Measurements from ENCODE around the gene STAT6.

STAT6 gene, protein sequence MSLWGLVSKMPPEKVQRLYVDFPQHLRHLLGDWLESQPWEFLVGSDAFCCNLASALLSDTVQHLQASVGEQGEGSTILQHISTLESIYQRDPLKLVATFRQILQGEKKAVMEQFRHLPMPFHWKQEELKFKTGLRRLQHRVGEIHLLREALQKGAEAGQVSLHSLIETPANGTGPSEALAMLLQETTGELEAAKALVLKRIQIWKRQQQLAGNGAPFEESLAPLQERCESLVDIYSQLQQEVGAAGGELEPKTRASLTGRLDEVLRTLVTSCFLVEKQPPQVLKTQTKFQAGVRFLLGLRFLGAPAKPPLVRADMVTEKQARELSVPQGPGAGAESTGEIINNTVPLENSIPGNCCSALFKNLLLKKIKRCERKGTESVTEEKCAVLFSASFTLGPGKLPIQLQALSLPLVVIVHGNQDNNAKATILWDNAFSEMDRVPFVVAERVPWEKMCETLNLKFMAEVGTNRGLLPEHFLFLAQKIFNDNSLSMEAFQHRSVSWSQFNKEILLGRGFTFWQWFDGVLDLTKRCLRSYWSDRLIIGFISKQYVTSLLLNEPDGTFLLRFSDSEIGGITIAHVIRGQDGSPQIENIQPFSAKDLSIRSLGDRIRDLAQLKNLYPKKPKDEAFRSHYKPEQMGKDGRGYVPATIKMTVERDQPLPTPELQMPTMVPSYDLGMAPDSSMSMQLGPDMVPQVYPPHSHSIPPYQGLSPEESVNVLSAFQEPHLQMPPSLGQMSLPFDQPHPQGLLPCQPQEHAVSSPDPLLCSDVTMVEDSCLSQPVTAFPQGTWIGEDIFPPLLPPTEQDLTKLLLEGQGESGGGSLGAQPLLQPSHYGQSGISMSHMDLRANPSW

DNA sequence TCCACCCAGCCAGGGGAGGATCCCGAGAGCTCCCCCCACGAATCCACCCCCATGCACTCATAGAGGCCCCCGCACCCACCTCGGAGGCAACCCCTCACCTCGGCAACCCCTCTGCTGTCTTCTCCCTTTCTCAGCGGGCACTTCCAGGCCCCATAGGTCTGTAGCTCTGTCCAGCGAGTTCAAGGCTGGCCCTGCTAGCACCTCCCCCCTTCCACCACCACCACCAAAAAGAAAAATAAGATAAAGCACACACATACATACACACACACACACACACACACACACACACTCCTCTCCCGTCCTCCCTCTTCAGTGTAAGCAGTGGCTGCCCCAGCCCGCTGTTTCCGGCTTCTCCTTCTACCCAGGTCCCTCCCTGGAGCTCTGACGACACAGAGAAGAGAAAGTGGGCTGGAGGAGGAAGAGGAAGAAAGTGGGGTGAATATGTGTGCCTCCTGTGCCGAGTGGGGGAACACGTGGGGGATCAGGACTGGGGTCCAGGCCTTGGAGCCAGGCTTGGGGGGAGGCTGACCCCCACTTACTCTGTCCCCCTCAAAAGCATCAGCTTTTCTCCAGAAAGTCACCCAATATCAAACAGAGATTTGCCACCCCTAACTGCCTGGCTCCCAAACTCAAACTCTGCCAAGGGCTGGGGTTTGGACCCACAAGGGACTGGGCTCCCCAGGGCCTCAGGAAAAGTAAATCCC is at the start of gene STAT6:
Gene STAT6, minus strand, starts transcription at position 332 of the 704 bp plus-strand sequence. CDS start 3,084 bp downstream, outside the sequence.
- DNase-seq (ENCODE audit: low spot score): no peak

DNA sequence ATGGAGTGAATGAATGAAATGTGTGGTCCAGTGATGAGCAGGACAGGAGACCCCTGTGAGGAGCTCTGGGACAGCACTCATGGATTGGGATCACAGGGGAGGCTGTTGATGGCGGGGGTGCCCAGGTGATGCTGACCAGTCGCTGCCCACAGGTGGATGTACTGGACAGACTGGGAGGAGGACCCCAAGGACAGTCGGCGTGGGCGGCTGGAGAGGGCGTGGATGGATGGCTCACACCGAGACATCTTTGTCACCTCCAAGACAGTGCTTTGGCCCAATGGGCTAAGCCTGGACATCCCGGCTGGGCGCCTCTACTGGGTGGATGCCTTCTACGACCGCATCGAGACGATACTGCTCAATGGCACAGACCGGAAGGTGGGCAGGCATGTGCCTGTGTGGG is 49.6 kb upstream of the STAT6 start:
- DNase-seq (ENCODE audit: low spot score): no peak

DNA sequence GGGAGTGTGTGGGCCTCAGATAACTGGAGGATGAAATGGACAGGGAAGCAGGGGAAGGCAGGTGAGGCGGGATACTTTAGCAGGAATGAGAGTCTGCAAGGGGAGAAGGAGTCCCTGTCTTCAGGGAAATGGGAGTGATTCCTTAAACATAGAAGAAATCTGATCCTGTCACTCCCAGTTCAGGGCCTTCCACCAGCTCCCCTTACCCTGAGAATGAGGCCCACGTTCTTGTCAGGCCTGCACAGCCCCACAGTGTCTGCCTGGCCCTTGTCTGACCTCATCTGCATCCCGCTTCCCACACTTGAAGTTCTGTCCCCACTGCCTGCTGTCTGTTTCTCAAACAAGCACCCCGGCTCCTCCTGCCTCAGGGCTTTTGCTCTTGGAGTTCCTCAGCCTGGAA is 48.9 kb upstream of the STAT6 start:
- DNase-seq (ENCODE audit: low spot score): no peak

GRCh38 chr12:57159311-57159710 is 48.1 kb upstream of the STAT6 start:
- DNase-seq (ENCODE audit: low spot score): no peak

DNA sequence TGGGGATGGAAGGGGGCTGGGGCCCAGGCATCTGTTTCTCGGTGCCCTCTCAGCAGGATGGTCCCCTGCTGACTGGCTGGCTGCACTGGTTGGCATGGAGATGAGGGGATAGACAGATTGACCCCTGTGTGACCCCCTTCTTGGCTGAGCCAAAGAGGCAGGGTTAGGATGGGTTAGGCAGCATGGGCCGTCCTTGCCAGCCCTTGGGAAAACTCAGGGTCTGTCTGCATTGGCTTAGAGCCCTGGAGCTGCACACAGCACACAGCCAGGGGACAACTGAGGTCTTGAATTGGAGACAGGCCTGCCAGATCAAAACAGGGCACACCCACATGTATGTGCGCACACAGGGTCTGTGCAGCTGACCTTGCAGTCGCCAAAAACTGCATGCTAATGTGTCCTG is 47.5 kb upstream of the STAT6 start:
- no peak for DNase-seq (ENCODE audit: low spot score)

DNA sequence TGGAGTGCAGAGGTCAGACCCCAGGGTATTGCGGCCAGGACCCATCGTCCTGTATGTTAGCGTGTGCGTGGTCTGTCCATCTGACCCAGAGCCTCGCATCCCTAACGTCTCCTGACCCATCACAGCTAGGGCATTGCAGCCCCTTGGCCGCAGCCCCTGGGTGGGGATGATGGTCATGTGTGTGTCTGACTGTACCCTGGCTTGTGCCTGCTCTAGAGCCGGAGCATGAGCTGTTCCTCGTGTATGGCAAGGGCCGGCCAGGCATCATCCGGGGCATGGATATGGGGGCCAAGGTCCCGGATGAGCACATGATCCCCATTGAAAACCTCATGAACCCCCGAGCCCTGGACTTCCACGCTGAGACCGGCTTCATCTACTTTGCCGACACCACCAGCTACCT is 47.0 kb upstream of the STAT6 start:
- no peak for DNase-seq (ENCODE audit: low spot score)

DNA sequence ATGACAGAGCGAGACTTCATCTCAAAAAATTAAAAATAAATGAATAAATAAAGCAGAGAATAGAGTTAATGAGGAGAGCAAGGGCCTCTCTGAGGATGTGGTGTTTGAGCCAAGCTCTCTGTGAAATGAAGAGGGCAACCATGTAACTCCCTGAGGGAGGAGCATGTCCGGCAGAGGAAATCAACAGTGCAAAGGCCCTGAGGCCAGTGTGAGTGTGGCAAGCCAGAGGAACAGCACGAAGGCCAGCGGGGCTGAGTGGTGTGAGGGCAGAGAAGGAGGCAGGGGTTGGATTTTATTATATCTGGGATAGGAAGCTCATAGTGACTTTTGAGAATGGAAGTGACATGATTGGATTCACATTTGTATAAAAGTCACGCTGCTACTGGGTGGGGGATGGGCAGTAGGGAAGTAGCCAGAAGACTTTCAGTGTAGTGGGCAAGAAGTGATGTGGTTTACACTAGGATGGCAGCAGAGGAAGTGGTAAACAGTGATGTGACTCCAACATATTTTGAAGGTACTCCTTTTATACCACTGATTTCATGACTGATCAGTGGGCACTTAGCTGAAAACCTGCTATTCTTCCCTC is 46.5 kb upstream of the STAT6 start:
- DNase-seq (ENCODE audit: low spot score): no peak

DNA sequence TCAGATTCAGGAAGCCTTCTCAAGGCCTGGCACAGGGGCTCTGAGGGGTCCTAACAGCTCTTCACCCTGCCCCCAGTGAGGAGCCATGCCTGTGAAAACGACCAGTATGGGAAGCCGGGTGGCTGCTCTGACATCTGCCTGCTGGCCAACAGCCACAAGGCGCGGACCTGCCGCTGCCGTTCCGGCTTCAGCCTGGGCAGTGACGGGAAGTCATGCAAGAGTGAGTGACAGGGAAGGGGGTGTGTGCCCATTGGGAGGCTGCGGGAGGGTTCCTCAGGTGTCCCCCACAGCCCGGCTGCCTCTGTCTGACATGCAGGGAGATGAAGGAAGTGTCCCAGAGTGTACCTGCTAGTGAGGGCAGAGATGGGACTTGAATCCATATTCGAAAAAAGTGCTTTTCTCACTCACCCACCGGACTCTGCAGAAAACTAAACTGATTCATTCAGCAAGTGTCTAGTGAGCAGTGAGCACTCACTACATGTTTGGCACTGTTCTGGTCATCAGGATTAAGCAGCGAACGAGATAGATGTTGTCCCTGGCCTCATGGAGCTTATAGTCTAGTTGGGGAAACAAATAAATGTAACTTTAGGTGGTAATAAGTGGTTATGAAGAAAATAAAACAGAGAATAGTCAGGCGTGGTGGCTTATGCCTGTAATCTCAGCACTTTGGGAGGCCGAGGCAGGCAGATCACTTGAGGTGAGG is 45.7 kb upstream of the STAT6 start:
- DNase-seq (ENCODE audit: low spot score): no peak

DNA sequence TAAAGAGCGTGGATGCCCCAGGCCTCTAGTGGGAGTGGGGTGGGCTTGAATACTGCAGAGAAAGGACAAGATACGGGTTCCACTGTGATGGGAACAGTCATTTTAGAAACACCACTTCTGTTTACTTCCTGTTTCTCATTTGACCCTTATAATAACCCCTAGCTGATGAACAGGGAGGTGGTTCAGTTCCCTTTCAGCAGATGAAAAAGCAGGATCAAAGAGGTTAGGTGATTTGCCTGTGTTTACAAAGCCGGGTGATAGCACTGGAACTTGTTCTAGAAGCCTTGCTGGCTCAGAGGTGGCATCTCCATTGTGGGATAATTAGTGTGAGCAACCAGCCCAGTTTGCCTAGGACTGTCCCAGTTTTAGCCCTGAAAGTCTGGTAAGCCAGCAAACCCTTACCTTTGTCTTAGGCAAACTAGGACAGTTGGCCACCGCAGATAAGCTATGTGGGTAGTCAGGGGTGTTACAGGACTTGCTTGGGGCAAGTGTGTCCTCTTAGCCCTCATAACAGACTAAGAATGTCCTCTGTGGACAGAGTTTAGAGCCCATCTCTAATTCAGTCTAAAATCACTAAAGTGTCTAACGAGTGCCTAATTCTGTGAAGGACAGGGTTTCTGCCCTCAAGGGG is 43.8 kb upstream of the STAT6 start:
- DNase-seq (ENCODE audit: low spot score): no peak

GRCh38 chr12:57154076-57154475 is 42.9 kb upstream of the STAT6 start:
- no peak for DNase-seq (ENCODE audit: low spot score)

- DNase-seq (ENCODE audit: low spot score): no peak
Observed at GRCh38 chr12:57153415-57153997, 42.3 kb upstream of the STAT6 start.

DNA sequence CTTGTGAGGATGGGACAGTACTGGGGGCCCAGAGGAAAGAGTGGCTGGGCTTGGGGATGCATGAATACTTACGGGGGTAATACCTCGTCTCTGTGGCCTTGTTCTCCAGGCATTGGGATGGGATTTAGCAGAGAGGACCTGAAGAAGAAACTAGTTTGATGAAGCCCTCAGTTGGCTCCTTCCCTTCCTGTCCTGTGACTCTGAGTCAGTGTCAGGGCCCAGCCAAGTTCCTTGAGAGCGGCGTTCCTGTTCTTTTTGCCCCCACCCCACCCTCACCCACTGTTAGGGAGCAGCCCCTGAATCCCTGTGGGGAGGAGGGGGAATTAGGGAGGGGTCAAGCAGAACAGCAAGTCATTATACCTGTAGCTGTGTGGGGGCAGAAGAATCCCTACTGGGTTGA is 41.5 kb upstream of the STAT6 start:
- no peak for DNase-seq (ENCODE audit: low spot score)

DNA sequence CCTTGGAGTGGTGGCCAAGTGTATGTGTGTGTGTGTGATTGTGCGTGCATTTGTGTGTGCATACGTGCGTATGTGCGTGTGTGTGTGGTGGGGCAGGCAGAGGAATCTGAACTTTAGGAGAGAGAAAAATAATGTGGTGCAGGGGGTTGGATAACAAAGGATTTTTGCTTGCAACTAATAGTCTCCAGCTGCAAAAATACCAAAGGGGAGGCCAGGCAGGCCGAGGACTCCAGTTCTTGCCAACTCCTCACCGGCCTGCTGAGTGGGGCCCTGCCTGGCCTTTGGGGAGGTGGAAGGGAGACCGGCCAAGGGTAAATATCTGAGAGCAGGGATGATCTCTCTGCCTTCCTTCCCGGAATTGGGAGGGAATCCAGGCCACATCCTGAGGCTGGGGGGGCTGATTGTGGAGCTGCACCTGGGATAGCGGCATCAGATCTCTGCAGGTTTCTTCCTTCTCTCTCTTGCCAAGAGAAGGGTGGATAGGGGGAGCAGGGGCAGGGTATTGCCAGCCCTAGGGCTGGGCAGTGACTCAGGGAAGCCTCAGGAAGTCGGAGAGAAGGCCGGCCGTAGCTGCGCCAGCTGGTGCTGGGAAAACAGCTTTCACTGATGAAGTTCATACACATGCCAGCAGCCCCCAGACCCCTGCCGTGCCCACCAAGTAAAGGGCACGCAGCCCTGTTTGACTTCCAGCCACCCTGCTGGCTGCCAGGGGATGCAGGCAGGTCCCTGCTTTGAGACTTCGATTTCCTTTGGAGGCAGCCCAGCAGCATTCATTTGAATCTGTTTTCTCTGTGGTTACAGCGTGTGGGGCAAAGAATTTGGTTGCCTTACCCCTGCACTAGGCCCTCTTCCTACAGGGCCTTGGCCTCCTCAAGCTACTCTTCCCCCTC is 40.8 kb upstream of the STAT6 start:
- DNase-seq (ENCODE audit: low spot score): no peak

- no peak for DNase-seq (ENCODE audit: low spot score)
Observed at GRCh38 chr12:57150400-57151000, 39.3 kb upstream of the STAT6 start.

DNA sequence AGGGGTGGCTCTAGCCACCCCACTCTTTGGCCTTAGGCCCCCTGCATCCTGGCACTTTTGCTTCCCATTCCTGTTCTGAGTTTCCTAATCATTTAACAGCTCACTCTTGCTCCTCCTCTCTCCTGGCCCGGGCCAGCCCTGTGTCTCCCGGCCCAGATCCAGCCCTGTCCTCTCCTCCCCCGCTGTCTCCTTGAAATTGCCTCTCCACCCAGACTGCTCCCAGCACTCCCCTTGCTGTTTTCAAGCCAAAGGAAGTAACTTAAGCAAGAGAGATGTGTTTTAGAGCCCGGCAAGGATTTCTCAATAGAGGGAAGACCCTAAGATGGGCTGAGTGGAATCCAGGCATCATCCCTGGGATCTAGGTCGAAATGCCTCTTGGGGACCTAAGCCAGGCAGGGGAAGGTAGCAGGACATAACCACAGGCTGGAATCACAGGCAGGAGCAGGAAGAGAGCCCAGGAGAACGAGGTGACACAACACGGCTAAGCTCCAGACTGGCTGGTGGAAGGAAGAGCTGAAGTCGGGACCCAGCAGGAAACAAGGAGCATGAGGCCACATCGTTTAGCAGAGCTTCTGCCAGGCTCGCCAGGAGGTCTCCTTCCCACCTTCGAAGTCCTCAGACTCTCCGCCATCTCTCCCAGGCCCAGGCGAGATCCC is 38.2 kb upstream of the STAT6 start:
- DNase-seq (ENCODE audit: low spot score): no peak

- no peak for DNase-seq (ENCODE audit: low spot score)
Observed at GRCh38 chr12:57148469-57149244, 37.5 kb upstream of the STAT6 start.

GRCh38 chr12:57146961-57147944 is 36.1 kb upstream of the STAT6 start, which contains the start of gene LRP1-AS:
LRP1-AS (minus strand) TSS chr12:57147619.
- no peak for DNase-seq (ENCODE audit: low spot score)

Data from D341Med (cell line).